Measurements from ENCODE around the gene ELK3. TPM values are rescaled to one million over a fixed set of nuclear protein-coding genes. Genes with fewer than 3 reads are reported as not detected.

ELK3 gene
- polyA plus RNA-seq, 1 donor = 21.0 TPM

DNA sequence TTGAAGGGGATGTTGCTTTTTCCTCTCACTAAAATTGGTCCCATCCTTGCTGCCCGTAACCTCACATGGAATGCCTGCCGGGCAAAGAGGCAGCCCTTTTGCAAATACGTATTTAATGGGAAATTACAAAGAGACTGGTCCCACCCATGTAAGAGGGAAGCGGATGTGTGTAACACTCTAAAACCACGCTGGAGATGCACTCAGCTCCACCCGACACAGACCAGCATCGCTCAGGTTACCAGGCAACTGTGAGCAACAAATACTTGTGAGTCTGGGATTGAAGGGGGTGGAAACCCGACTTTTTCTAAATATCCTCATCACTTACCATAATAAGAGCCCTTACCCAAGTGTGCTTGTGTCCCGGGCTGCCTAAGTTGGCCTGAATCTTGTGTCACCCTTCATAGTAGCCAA, 47.7 kb downstream of the ELK3 start:
- Histone ChIP-seq H3K27me3 (ENCODE audit: control insufficient read depth, insufficient read depth, low read length) (no peaks in the 10 kb centered on the region), H3K4me1 (ENCODE audit: control insufficient read depth, insufficient read depth, low read length) (peaks cover 4% of the 10 kb centered on the region), H3K36me3 (ENCODE audit: control insufficient read depth, insufficient read depth, low read length) (peaks cover 2% of the 10 kb centered on the region), H3K4me3 (ENCODE audit: low read length) (no peak overlapping the region), H3K9me3 (ENCODE audit: control insufficient read depth, low read depth, low read length) (no peaks in the 10 kb centered on the region), H3K27ac (ENCODE audit: low read length) (no peak overlapping the region)
- peak in 1 of 2 donors; percentile 56 for DNase-seq
- WGBS (ENCODE audit: insufficient coverage, low lambda C conversion rate) = no CpG with 5 or more reads among the region's 9 CpGs

DNA sequence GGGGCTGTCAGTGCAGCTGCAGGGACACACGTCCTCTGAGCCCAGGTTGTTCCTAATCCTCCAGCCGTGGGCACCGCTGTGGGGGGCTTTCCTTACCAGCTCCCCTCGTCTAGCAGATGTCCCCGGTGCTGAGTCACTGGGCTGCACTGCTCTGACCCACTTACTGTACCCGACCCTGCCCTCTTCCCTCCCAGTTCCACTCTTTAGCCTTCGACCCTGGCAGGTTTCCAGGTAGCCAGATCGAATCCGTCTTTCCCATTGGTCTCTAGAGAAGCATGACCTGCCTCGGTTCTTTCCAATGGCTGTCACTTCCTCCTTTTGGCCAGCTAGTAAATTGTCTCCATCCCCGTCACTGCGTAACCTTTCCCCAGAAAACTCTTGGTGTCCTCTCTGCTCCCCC, 48.4 kb downstream of the ELK3 start:
- DNase-seq = no peak
- Histone ChIP-seq H3K36me3 (ENCODE audit: control insufficient read depth, insufficient read depth, low read length) (peaks cover 9% of the 10 kb centered on the region), H3K27me3 (ENCODE audit: control insufficient read depth, insufficient read depth, low read length) (no peaks in the 10 kb centered on the region), H3K4me1 (ENCODE audit: control insufficient read depth, insufficient read depth, low read length) (peaks cover 4% of the 10 kb centered on the region), H3K9me3 (ENCODE audit: control insufficient read depth, low read depth, low read length) (no peaks in the 10 kb centered on the region), H3K4me3 (ENCODE audit: low read length) (no peak overlapping the region), H3K27ac (ENCODE audit: low read length) (no peak overlapping the region)
- no CpG with 5 or more reads among the region's 12 CpGs for WGBS (ENCODE audit: insufficient coverage, low lambda C conversion rate)

DNA sequence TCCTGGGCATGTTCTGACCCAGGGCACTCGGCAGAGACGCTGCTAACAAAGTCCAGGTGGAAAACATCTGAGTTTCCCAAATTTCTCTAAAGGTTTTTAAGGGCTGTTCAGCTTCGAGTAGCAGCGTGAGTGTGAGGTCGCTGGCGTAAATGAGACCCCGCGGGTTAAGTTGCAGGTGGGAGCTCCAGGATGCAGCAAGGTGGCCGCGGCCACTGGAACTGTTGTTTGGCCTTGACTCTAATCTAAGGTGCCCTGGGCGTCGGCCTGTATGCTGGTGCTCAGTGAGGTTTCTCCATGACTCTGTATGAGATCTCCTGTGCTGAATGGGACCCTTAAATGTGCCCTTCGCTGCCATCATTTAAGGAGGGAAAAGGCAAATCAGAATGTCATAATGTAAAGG, 50.7 kb downstream of the ELK3 start:
- Histone ChIP-seq H3K4me3 (ENCODE audit: low read length) (no peak overlapping the region), H3K4me1 (ENCODE audit: control insufficient read depth, insufficient read depth, low read length) (peaks cover 4% of the 10 kb centered on the region), H3K27me3 (ENCODE audit: control insufficient read depth, insufficient read depth, low read length) (no peaks in the 10 kb centered on the region), H3K9me3 (ENCODE audit: control insufficient read depth, low read depth, low read length) (no peaks in the 10 kb centered on the region), H3K27ac (ENCODE audit: low read length) (no peak overlapping the region), H3K36me3 (ENCODE audit: control insufficient read depth, insufficient read depth, low read length) (peaks cover 29% of the 10 kb centered on the region)
- WGBS (ENCODE audit: insufficient coverage, low lambda C conversion rate) = no CpG with 5 or more reads among the region's 13 CpGs
- no peak for DNase-seq

DNA sequence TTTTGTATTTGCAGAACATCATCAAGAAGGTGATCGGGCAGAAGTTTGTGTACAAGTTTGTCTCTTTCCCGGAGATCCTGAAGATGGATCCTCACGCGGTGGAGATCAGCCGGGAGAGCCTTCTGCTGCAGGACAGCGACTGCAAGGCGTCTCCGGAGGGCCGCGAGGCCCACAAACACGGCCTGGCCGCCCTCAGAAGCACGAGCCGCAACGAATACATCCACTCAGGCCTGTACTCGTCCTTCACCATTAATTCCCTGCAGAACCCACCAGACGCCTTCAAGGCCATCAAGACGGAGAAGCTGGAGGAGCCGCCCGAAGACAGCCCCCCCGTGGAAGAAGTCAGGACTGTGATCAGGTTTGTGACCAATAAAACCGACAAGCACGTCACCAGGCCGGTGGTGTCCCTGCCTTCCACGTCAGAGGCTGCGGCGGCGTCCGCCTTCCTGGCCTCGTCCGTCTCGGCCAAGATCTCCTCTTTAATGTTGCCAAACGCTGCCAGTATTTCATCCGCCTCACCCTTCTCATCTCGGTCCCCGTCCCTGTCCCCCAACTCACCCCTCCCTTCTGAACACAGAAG, 52.8 kb downstream of the ELK3 start:
- H3K4me3 ChIP-seq (ENCODE audit: low read length) = no peak overlapping the region
- no peak overlapping the region for H3K27ac ChIP-seq (ENCODE audit: low read length)
- no peaks in the 10 kb centered on the region for H3K27me3 ChIP-seq (ENCODE audit: control insufficient read depth, insufficient read depth, low read length)
- DNase-seq = no peak
- peaks cover 43% of the 10 kb centered on the region for H3K36me3 ChIP-seq (ENCODE audit: control insufficient read depth, insufficient read depth, low read length)
- no peaks in the 10 kb centered on the region for H3K9me3 ChIP-seq (ENCODE audit: control insufficient read depth, low read depth, low read length)
- WGBS (ENCODE audit: insufficient coverage, low lambda C conversion rate) = 96% methylated on average over 4 of the region's 36 CpGs
- H3K4me1 ChIP-seq (ENCODE audit: control insufficient read depth, insufficient read depth, low read length) = no peaks in the 10 kb centered on the region

DNA sequence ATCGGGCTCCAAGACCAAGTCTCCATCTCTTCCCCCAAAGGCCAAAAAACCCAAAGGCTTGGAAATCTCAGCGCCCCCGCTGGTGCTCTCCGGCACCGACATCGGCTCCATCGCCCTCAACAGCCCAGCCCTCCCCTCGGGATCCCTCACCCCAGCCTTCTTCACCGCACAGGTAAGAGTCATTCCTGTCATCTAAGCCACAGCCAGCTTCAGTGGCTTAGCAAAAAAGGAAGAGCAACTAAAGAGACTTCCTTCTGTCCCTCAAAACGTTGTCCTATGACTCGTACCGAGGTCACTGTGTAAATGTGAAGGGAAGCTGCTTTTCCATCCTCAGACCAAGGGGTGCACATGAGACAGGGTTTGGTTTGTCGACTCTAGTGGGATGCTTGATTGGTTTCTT, 53.4 kb downstream of the ELK3 start:
- no peaks in the 10 kb centered on the region for H3K27me3 ChIP-seq (ENCODE audit: control insufficient read depth, insufficient read depth, low read length)
- no peak overlapping the region for H3K4me3 ChIP-seq (ENCODE audit: low read length)
- H3K4me1 ChIP-seq (ENCODE audit: control insufficient read depth, insufficient read depth, low read length) = no peaks in the 10 kb centered on the region
- H3K36me3 ChIP-seq (ENCODE audit: control insufficient read depth, insufficient read depth, low read length) = peaks cover 43% of the 10 kb centered on the region
- no peak for DNase-seq
- WGBS (ENCODE audit: insufficient coverage, low lambda C conversion rate) = no CpG with 5 or more reads among the region's 13 CpGs
- no peaks in the 10 kb centered on the region for H3K9me3 ChIP-seq (ENCODE audit: control insufficient read depth, low read depth, low read length)
- no peak overlapping the region for H3K27ac ChIP-seq (ENCODE audit: low read length)

DNA sequence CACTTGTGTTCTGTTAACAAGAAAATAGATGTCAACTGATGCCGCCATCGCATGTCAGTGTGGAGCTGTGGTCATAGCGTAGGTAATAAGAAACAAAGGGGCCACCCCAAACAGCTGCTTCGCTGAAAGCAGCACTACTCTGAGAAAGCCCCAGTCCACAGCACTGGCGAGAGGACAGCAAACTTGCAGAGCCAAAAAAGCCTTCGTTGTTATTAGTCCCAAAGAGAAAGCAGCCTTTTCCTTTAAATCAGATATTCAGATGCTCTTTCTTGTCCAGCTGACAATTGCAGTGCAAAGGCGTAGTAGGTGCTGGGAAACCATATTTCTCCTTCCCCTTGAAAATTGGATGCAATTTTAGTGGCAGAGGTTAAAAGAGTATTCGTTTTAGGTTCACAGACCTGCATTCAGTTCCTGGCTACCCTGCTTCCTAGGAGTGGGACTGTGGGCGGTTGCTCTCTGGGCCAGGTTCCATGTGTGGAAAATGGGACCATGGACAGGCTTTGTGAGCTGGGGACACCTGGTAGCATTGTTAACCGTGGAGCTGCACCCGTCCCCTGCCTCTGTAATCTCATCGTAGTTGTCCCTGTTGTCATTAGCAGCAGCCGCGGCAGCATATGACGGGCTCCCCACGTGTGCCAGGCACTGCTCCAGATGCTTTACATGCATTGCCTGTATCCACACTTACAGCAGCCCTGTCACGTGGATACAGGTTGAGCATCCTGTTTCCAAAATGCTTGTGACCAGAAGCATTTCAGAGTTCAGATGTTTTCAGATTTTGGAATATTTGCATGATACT, 54.2 kb downstream of the ELK3 start:
- Histone ChIP-seq H3K4me1 (ENCODE audit: control insufficient read depth, insufficient read depth, low read length) (no peaks in the 10 kb centered on the region), H3K27me3 (ENCODE audit: control insufficient read depth, insufficient read depth, low read length) (no peaks in the 10 kb centered on the region), H3K27ac (ENCODE audit: low read length) (no peak overlapping the region), H3K36me3 (ENCODE audit: control insufficient read depth, insufficient read depth, low read length) (peaks cover 43% of the 10 kb centered on the region), H3K4me3 (ENCODE audit: low read length) (no peak overlapping the region), H3K9me3 (ENCODE audit: control insufficient read depth, low read depth, low read length) (no peaks in the 10 kb centered on the region)
- DNase-seq = no peak
- 80% methylated on average over 3 of the region's 17 CpGs for WGBS (ENCODE audit: insufficient coverage, low lambda C conversion rate)

DNA sequence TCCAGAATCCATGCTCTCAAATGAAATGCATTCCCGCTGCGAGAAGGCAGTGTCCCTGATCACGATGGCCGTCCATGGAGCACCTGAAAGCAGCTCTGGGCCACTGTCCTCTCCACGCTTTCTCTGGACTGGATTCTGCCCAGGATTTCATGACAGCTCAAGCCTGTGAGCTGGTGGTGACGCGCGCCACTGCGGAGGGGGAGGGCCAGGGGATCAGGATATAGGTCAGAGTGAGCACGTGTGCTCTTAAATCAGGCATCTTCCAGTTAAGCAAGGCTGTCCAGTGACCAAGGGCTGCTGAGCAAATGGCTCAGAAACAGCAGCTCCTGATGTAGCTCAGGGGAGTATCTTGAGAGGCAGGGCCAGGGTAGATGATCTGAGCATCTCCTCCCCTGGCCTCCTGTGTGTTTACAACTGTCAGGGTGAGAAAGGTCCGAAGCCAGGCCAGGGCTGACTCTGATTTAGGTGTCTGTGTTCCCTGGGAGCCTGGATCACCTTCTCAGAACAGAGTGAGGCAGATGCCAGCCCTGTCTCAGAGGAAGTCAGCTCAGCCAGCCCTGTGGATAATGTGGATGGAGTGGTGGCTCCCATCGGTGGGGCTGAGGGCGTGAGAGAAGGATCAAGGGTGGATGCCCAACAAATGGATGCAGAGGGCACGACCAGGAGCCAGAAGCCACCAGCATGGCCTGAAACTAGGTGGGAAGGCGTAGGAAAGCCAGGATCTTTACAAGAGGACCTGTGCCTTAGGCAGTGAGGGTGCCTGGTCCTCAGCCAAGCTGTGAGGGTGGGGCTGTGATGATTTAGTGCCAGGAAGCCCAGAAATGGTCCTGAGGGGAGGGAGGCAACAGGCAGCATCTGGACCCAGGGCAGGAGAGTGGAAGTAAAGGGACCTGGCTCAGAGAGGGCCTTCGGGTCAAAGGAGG, 55.3 kb downstream of the ELK3 start:
- no peaks in the 10 kb centered on the region for H3K9me3 ChIP-seq (ENCODE audit: control insufficient read depth, low read depth, low read length)
- H3K4me1 ChIP-seq (ENCODE audit: control insufficient read depth, insufficient read depth, low read length) = no peaks in the 10 kb centered on the region
- H3K4me3 ChIP-seq (ENCODE audit: low read length) = no peak overlapping the region
- WGBS (ENCODE audit: insufficient coverage, low lambda C conversion rate) = no CpG with 5 or more reads among the region's 16 CpGs
- no peak for DNase-seq
- H3K36me3 ChIP-seq (ENCODE audit: control insufficient read depth, insufficient read depth, low read length) = peaks cover 43% of the 10 kb centered on the region
- no peak overlapping the region for H3K27ac ChIP-seq (ENCODE audit: low read length)
- H3K27me3 ChIP-seq (ENCODE audit: control insufficient read depth, insufficient read depth, low read length) = no peaks in the 10 kb centered on the region

DNA sequence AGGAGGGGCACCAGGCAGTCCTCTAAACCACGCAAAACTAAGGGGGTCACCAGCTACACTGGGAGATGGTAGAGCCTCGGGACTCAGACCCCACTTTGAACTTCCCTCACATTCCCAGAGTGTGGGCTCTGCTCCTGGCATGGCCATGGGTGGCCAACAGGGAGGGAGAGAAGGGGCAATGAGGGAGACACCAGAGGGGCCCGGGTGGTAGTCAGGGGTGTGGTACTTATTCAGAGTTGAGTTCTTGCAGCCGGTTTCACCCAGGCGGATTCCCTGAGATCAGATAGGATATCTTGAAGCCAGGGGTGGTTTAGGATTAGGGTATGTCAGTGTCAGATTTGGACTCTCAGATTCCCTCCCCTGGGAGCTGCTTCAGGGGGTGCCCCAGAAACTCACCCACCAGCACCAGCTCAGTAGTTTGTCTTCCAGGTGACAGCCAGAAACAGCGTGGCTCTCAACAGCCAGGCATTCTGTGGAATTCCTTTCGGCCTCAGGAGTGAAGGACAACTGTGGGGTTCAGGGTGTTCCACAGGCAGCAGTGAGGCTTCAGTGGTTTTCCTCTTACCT, 56.0 kb downstream of the ELK3 start:
- H3K9me3 ChIP-seq (ENCODE audit: control insufficient read depth, low read depth, low read length) = no peaks in the 10 kb centered on the region
- no peaks in the 10 kb centered on the region for H3K4me1 ChIP-seq (ENCODE audit: control insufficient read depth, insufficient read depth, low read length)
- no CpG with 5 or more reads among the region's 7 CpGs for WGBS (ENCODE audit: insufficient coverage, low lambda C conversion rate)
- peaks cover 43% of the 10 kb centered on the region for H3K36me3 ChIP-seq (ENCODE audit: control insufficient read depth, insufficient read depth, low read length)
- DNase-seq = no peak
- no peak overlapping the region for H3K4me3 ChIP-seq (ENCODE audit: low read length)
- H3K27ac ChIP-seq (ENCODE audit: low read length) = no peak overlapping the region
- no peaks in the 10 kb centered on the region for H3K27me3 ChIP-seq (ENCODE audit: control insufficient read depth, insufficient read depth, low read length)

DNA sequence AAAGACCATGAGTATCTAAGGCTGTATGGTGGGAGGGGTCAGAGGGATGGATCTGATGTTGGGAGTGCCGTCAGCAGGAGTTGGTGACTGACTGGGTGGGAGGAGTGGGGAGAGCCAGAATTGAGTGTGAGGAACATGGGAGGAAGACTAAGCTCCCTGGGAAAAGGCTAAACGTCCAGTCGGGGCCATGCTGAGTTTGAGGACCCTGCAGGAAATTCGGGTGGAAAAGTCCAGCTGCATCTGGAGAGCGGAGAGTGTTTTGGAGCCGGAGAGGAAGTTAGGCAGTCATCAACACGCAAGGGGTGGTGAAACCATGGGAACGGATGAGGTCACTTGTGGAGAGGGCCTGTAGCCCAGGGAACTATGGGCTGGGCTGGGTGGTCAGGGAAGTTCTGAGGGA, 60.9 kb downstream of the ELK3 start:
- H3K9me3 ChIP-seq (ENCODE audit: control insufficient read depth, low read depth, low read length) = no peaks in the 10 kb centered on the region
- no peak overlapping the region for H3K4me3 ChIP-seq (ENCODE audit: low read length)
- 100% methylated on average over 2 of the region's 8 CpGs for WGBS (ENCODE audit: insufficient coverage, low lambda C conversion rate)
- H3K27ac ChIP-seq (ENCODE audit: low read length) = no peak overlapping the region
- DNase-seq = peak in 1 of 2 donors; percentile 42
- no peaks in the 10 kb centered on the region for H3K4me1 ChIP-seq (ENCODE audit: control insufficient read depth, insufficient read depth, low read length)
- no peaks in the 10 kb centered on the region for H3K27me3 ChIP-seq (ENCODE audit: control insufficient read depth, insufficient read depth, low read length)
- peaks cover 17% of the 10 kb centered on the region for H3K36me3 ChIP-seq (ENCODE audit: control insufficient read depth, insufficient read depth, low read length)

DNA sequence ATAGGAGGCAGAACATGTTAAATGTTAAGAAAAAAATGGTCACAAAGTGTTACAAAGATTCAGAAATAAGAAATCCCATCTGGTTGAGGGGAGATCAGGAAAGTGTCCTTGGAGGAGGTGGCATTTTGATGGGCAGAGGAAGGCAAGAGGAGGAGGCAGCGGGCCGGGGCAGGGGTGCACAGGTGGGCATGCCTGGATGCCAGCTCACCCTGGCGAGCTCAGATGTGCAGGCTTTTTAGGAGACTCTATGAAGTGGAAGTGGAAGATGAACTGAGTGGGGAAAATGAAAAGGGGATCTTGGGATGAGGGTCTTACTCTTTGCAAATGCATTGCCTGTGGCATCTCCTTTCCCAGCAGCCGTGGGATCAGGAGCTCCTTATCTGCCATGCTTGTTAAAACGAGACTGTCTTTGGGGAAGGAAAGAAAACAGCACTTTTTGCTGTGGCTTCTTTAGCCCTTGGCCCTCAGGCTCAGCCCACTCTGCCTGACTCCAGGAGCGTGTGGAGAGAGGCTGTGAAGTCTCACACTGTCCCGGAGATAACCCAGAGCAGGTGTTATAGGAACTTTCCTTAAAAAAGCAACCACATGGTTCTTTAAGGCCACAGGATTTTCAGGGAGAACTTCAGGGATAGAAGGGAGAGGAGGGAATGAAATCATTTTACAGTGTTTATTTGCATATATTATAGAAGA, 62.6 kb downstream of the ELK3 start:
- H3K9me3 ChIP-seq (ENCODE audit: control insufficient read depth, low read depth, low read length) = no peaks in the 10 kb centered on the region
- H3K27ac ChIP-seq (ENCODE audit: low read length) = no peak overlapping the region
- peaks cover 16% of the 10 kb centered on the region for H3K36me3 ChIP-seq (ENCODE audit: control insufficient read depth, insufficient read depth, low read length)

More for the DNA sequence above, 62.6 kb downstream of the ELK3 start:
- Histone ChIP-seq H3K4me1 (ENCODE audit: control insufficient read depth, insufficient read depth, low read length) (no peaks in the 10 kb centered on the region), H3K4me3 (ENCODE audit: low read length) (no peak overlapping the region), H3K27me3 (ENCODE audit: control insufficient read depth, insufficient read depth, low read length) (no peaks in the 10 kb centered on the region)
- no peak for DNase-seq
- WGBS (ENCODE audit: insufficient coverage, low lambda C conversion rate) = no CpG with 5 or more reads among the region's 7 CpGs

All from large intestine (tissue), 3 donors.